Measurements from ENCODE around the gene BRSK1.

The BRSK1 gene

GRCh38 chr19:55301459-55302317, 17.9 kb downstream of the BRSK1 start:
- TF ChIP-seq Cebpa-rat (IDR thresholded peaks at IDR 0.05) = no peak
- Histone ChIP-seq H3K4me3 (peak overlapping the region; percentile 46 to 71 (median 58)), H3K4me1 (peaks cover 15 to 50% (median 28%) of the 10 kb centered on the region in 10 experiments; a peak in 19 of 20 replicates), H4K20me1 (no peaks in the 10 kb centered on the region), H3K27me3 (no peaks in the 10 kb centered on the region), H3K27ac (peak overlapping the region; percentile 53 to 77 (median 61); a peak in 21 of 22 replicates), H3K9me3 (replicated peaks in 1 of 11) (no peaks in the 10 kb centered on the region), H3K36me3 (peaks cover 2 to 45% (median 37%) of the 10 kb centered on the region in 11 experiments; a peak in 21 of 22 replicates), H3K4me2 (peak overlapping the region; percentile 74 to 97 (median 86)), H3K9ac (peak overlapping the region; percentile 59 to 80 (median 75))

GRCh38 chr19:55302318-55302703, 18.5 kb downstream of the BRSK1 start:
- no peak for TF ChIP-seq Cebpa-rat (IDR thresholded peaks at IDR 0.05)
- Histone ChIP-seq H3K27ac (peak overlapping the region; percentile 53 to 77 (median 61); a peak in 20 of 22 replicates), H3K4me1 (peaks cover 15 to 53% (median 29%) of the 10 kb centered on the region in 10 experiments; a peak in 19 of 20 replicates), H3K4me2 (peak overlapping the region; percentile 74 to 97 (median 86)), H3K9ac (peak overlapping the region; percentile 59 to 80 (median 75)), H4K20me1 (no peaks in the 10 kb centered on the region), H3K36me3 (peaks cover 7 to 49% (median 42%) of the 10 kb centered on the region in 11 experiments), H3K4me3 (peak overlapping the region; percentile 46 to 71 (median 58)), H3K27me3 (no peaks in the 10 kb centered on the region), H3K9me3 (replicated peaks in 1 of 11) (no peaks in the 10 kb centered on the region)

GRCh38 chr19:55303477-55303876, 19.7 kb downstream of the BRSK1 start:
- Histone ChIP-seq H3K9ac (peak overlapping the region in 6 of 11 experiments; percentile 24 to 75 (median 38); a peak in 4 of 22 replicates), H4K20me1 (no peaks in the 10 kb centered on the region), H3K4me1 (peaks cover 15 to 53% (median 29%) of the 10 kb centered on the region in 10 experiments; a peak in 19 of 20 replicates), H3K27ac (0 out of 22 replicates have a peak overlapping the region, but pooled peaks of 1 of the 11 experiments have one; percentile 22), H3K4me3 (no peak overlapping the region), H3K36me3 (peaks cover 7 to 57% (median 40%) of the 10 kb centered on the region in 11 experiments), H3K9me3 (replicated peaks in 1 of 11) (no peaks in the 10 kb centered on the region), H3K27me3 (no peaks in the 10 kb centered on the region), H3K4me2 (peak overlapping the region in 3 of 11 experiments; percentile 24 to 97 (median 86); a peak in 3 of 22 replicates)
- TF ChIP-seq Cebpa-rat (IDR thresholded peaks at IDR 0.05) = no peak

- H3K9ac ChIP-seq = 0 out of 22 replicates have a peak overlapping the region, but pooled peaks of 1 of the 11 experiments have one; percentile 39
- no peaks in the 10 kb centered on the region for H3K27me3 ChIP-seq
- no peaks in the 10 kb centered on the region; a peak in 1 of 22 replicates for H4K20me1 ChIP-seq
- H3K9me3 ChIP-seq (replicated peaks in 1 of 11) = peaks cover 0 to 6% (median 0%) of the 10 kb centered on the region in 11 experiments; a peak in 2 of 22 replicates
- no peak overlapping the region for H3K27ac ChIP-seq
- no peak overlapping the region for H3K4me3 ChIP-seq
- no peak for TF ChIP-seq Cebpa-rat (IDR thresholded peaks at IDR 0.05)
- peaks cover 18 to 53% (median 31%) of the 10 kb centered on the region in 10 experiments for H3K4me1 ChIP-seq
- H3K4me2 ChIP-seq = peak overlapping the region in 2 of 11 experiments; percentile 0 to 86; a peak in 2 of 22 replicates
- H3K36me3 ChIP-seq = peaks cover 14 to 64% (median 47%) of the 10 kb centered on the region in 11 experiments
These were observed 20.6 kb downstream of the BRSK1 start for GRCh38 chr19:55304279-55304978.

GRCh38 chr19:55304980-55305379, 21.2 kb downstream of the BRSK1 start:
- H4K20me1 ChIP-seq = peaks cover 0 to under 1% (median 0%) of the 10 kb centered on the region in 11 experiments; a peak in 1 of 22 replicates
- no peak overlapping the region for H3K4me3 ChIP-seq
- peaks cover 17 to 69% (median 48%) of the 10 kb centered on the region in 11 experiments for H3K36me3 ChIP-seq
- H3K27ac ChIP-seq = no peak overlapping the region
- no peak overlapping the region for H3K9ac ChIP-seq
- peaks cover 0 to 9% (median 0%) of the 10 kb centered on the region in 11 experiments; a peak in 2 of 22 replicates for H3K9me3 ChIP-seq (replicated peaks in 1 of 11)
- TF ChIP-seq Cebpa-rat (IDR thresholded peaks at IDR 0.05) = no peak
- H3K27me3 ChIP-seq = no peaks in the 10 kb centered on the region
- H3K4me2 ChIP-seq = no peak overlapping the region; a peak in 2 of 22 replicates
- H3K4me1 ChIP-seq = peaks cover 24 to 54% (median 35%) of the 10 kb centered on the region in 10 experiments

GRCh38 chr19:55305491-55305890, 21.7 kb downstream of the BRSK1 start:
- peak overlapping the region in 5 of 11 experiments; percentile 33 to 54 (median 36); a peak in 8 of 22 replicates for H3K4me2 ChIP-seq
- H3K4me1 ChIP-seq = peaks cover 25 to 59% (median 40%) of the 10 kb centered on the region in 10 experiments
- peak overlapping the region in 1 of 11 experiments; percentile 45; a peak in 3 of 22 replicates for H3K27ac ChIP-seq
- no peak for TF ChIP-seq Cebpa-rat (IDR thresholded peaks at IDR 0.05)
- no peak overlapping the region for H3K4me3 ChIP-seq
- H3K36me3 ChIP-seq = peaks cover 17 to 72% (median 48%) of the 10 kb centered on the region in 11 experiments
- H3K9me3 ChIP-seq (replicated peaks in 1 of 11) = peaks cover 0 to 9% (median 0%) of the 10 kb centered on the region in 11 experiments; a peak in 2 of 22 replicates
- no peaks in the 10 kb centered on the region for H3K27me3 ChIP-seq
- no peak overlapping the region for H3K9ac ChIP-seq
- peaks cover 0 to 5% (median 0%) of the 10 kb centered on the region in 11 experiments; a peak in 2 of 22 replicates for H4K20me1 ChIP-seq

- Histone ChIP-seq H3K27me3 (no peaks in the 10 kb centered on the region), H3K9me3 (replicated peaks in 1 of 11) (peaks cover 0 to 9% (median 0%) of the 10 kb centered on the region in 11 experiments; a peak in 2 of 22 replicates), H3K4me3 (no peak overlapping the region), H3K4me1 (peaks cover 25 to 58% (median 43%) of the 10 kb centered on the region in 10 experiments), H3K27ac (peak overlapping the region in 1 of 11 experiments; percentile 45; a peak in 3 of 22 replicates), H3K9ac (peak overlapping the region in 2 of 11 experiments; percentile 21 to 32; a peak in 2 of 22 replicates), H4K20me1 (peaks cover 0 to 5% (median 0%) of the 10 kb centered on the region in 11 experiments; a peak in 2 of 22 replicates), H3K4me2 (peak overlapping the region in 5 of 11 experiments; percentile 33 to 54 (median 36); a peak in 8 of 22 replicates), H3K36me3 (peaks cover 17 to 72% (median 48%) of the 10 kb centered on the region in 11 experiments)
- no peak for TF ChIP-seq Cebpa-rat (IDR thresholded peaks at IDR 0.05)
These were observed 22.3 kb downstream of the BRSK1 start for GRCh38 chr19:55305983-55306562.

GRCh38 chr19:55306712-55307111, 22.9 kb downstream of the BRSK1 start:
- no peak overlapping the region for H3K27ac ChIP-seq
- peaks cover 17 to 72% (median 50%) of the 10 kb centered on the region in 11 experiments for H3K36me3 ChIP-seq
- peaks cover 0 to 9% (median 0%) of the 10 kb centered on the region in 11 experiments; a peak in 2 of 22 replicates for H3K9me3 ChIP-seq (replicated peaks in 1 of 11)
- H3K4me2 ChIP-seq = peak overlapping the region in 4 of 11 experiments; percentile 33 to 37 (median 36); a peak in 2 of 22 replicates
- peaks cover 25 to 52% (median 37%) of the 10 kb centered on the region in 10 experiments for H3K4me1 ChIP-seq
- H3K9ac ChIP-seq = peak overlapping the region in 1 of 11 experiments; percentile 32; a peak in 2 of 22 replicates
- H3K27me3 ChIP-seq = no peaks in the 10 kb centered on the region
- H4K20me1 ChIP-seq = peaks cover 0 to 5% (median 0%) of the 10 kb centered on the region in 11 experiments; a peak in 2 of 22 replicates
- no peak for TF ChIP-seq Cebpa-rat (IDR thresholded peaks at IDR 0.05)
- no peak overlapping the region for H3K4me3 ChIP-seq
